HepG2 (cell line): ENCODE data around the gene RNFT2. TPM values are rescaled to one million over a fixed set of nuclear protein-coding genes. Genes with fewer than 3 reads are reported as not detected.
A peak's percentile ranks its signal among the peaks of the same experiment; 100 is the strongest.

Experiments
- CAMTA2 ChIP-seq: sonication (generic); formaldehyde crosslinking; IDR thresholded peaks from 2 replicates; pipeline ENCODE4 v1.4.0; 2020; ENCODE audit warnings: mild to moderate bottlenecking, missing genetic modification reagents, borderline replicate concordance
- FOXA3 ChIP-seq: IDR thresholded peaks from 2 replicates; pipeline ENCODE4 v1.6.1; 2016; ENCODE audit warnings: missing genetic modification reagents, missing compliant biosample characterization
- GLI4 ChIP-seq: sonication (generic); formaldehyde crosslinking; IDR thresholded peaks from 2 replicates; pipeline ENCODE4 v1.5.1; 2020; ENCODE audit warnings: missing genetic modification reagents, mild to moderate bottlenecking, moderate library complexity, borderline replicate concordance
- HMG20A ChIP-seq: IDR thresholded peaks from 2 replicates; pipeline ENCODE4 v1.6.1; 2016; ENCODE audit warnings: borderline replicate concordance
- RELA ChIP-seq: sonication (generic); formaldehyde crosslinking; IDR thresholded peaks from 2 replicates; pipeline ENCODE4 v1.4.0; 2020; ENCODE audit warnings: missing genetic modification reagents
- THYN1 ChIP-seq: sonication (generic); formaldehyde crosslinking; IDR thresholded peaks from 2 replicates; pipeline ENCODE4 v1.8.1; 2023; ENCODE audit warnings: low read depth, mild to moderate bottlenecking, moderate library complexity, missing genetic modification reagents, borderline replicate concordance
- XRCC5 ChIP-seq: fragments of 200-400 bp; formaldehyde crosslinking; optimal IDR thresholded peaks from 2 replicates; pipeline ENCODE3; 2017; ENCODE audit warnings: mild to moderate bottlenecking, low read length
- ZMYM3 ChIP-seq: sonication (generic); formaldehyde crosslinking; IDR thresholded peaks from 2 replicates; pipeline ENCODE4 v1.5.1; 2020; ENCODE audit warnings: mild to moderate bottlenecking, missing genetic modification reagents
- ZNF207 ChIP-seq: fragments of 450-650 bp; IDR thresholded peaks from 2 replicates; pipeline ENCODE4 v1.6.1; 2016; ENCODE audit warnings: antibody characterized with exemption, borderline replicate concordance
- ZNF331 ChIP-seq: sonication (generic); formaldehyde crosslinking; IDR thresholded peaks from 2 replicates; pipeline ENCODE4 v1.4.0; 2020; ENCODE audit warnings: missing genetic modification reagents
- ZNF510 ChIP-seq: sonication (generic); formaldehyde crosslinking; IDR thresholded peaks from 2 replicates; pipeline ENCODE4 v1.4.0; 2020; ENCODE audit warnings: low read depth, mild to moderate bottlenecking, missing genetic modification reagents
- ZNF589 ChIP-seq: sonication (generic); formaldehyde crosslinking; conservative IDR thresholded peaks from 2 replicates; pipeline ENCODE4 v1.8.0; 2022; ENCODE audit warnings: mild to moderate bottlenecking, moderate library complexity, missing genetic modification reagents
- polyA plus RNA-seq, 8 experiments: library from polyadenylated mRNA; depleted of rRNA in 3 of 8; stranded (reverse) in 7 of 8; unstranded in 1 of 8; fragments of >200 nt; fragmentation: Illumina TruSeq in 4 of 8; extraction: Trizol in 4 of 8; gene quantifications; 2 replicates each; pipeline versions ENCODE4 v1.2.1 to v1.2.3, GENCODE V29; 2011 to 2016; ENCODE audit warnings: low read depth in 4 of 8, missing spikeins in 1 of 8, mixed read lengths in 1 of 8; ENCODE audit not compliant: insufficient read depth in 1 of 8
- total RNA-seq, 5 experiments: library from RNA; depleted of rRNA; stranded (reverse); fragments of >200 nt; fragmentation: Illumina TruSeq; extraction: Trizol; gene quantifications; 2 replicates each; pipeline ENCODE4 v1.2.3, GENCODE V29; 2016; ENCODE audit warnings: low read depth in 1 of 5
- TF ChIP-seq, protein P1 (sequence below): sonication (generic); formaldehyde crosslinking; IDR thresholded peaks from 2 replicates; pipeline ENCODE4 v1.4.0; 2020; ENCODE audit warnings: missing genetic modification reagents
- TF ChIP-seq, protein P2 (sequence below): sonication (generic); formaldehyde crosslinking; IDR thresholded peaks from 2 replicates; pipeline ENCODE4 v1.4.0; 2020; ENCODE audit warnings: missing genetic modification reagents, borderline replicate concordance
- TF ChIP-seq, protein P3 (sequence below): IDR thresholded peaks from 2 replicates; pipeline ENCODE4 v1.4.0; 2020; ENCODE audit warnings: mild to moderate bottlenecking, missing genetic modification reagents
- TF ChIP-seq, protein P4 (sequence below): IDR thresholded peaks from 2 replicates; pipeline ENCODE4 v1.6.1; 2018; ENCODE audit warnings: missing genetic modification reagents, mild to moderate bottlenecking, missing compliant biosample characterization
- TF ChIP-seq, protein P5 (sequence below): sonication (generic); formaldehyde crosslinking; IDR thresholded peaks from 2 replicates; pipeline ENCODE4 v1.5.0; 2020; ENCODE audit warnings: missing genetic modification reagents

The RNFT2 gene
- total and polyA plus RNA-seq, 2 of the 13 experiments (the other 11 are each of a cell fraction or from before 2014, with no cell fraction given) = 3.3 to 8.3 TPM

DNA sequence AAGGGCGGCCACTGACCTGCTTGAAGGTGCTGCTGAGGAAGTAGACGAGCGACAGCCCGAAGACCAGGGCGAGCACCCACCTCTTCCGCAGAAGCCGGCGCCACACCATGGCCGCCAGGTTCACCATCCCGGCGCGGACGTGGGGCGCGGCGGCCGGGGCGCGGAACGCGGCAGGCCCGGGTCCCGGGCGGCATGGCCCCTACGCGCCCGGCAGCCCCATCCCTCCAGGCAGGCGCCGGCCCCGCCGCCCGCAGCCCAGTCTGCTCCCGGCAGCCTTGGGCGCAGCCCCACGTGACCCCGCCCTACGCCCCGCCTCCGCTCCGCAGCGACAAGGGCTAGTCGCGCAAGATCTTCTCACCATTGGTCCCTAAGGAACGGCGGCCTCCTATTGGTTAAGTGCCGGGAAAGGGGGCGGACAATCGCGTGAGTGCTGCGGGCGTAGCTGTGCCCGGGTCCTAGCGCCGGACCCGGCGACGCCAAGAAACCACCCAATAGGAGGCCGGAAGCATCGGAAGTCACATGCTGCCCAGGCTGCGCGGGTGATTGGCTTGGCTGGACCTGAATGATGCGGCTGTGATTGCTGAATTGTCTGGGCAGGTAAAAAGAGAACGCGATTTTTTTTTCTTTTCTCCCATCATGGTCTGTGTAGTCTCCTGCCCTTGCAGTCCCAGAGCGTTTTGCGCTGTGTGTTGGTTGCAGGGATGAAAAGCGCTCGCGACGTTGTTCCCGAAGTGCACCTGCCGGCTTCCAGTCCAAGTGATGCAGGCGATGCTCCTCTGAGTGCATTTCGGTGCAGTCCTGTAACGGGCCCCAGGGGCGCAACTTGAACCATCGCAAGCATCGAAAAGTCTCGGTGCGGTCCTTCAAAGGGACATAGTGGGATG is at the start of gene RNFT2, which contains the start of gene SPRING1 (continued):
- TF ChIP-seq, protein P1, sequence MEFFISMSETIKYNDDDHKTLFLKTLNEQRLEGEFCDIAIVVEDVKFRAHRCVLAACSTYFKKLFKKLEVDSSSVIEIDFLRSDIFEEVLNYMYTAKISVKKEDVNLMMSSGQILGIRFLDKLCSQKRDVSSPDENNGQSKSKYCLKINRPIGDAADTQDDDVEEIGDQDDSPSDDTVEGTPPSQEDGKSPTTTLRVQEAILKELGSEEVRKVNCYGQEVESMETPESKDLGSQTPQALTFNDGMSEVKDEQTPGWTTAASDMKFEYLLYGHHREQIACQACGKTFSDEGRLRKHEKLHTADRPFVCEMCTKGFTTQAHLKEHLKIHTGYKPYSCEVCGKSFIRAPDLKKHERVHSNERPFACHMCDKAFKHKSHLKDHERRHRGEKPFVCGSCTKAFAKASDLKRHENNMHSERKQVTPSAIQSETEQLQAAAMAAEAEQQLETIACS (CRISPR knock-in tag) = no peak
- TF ChIP-seq FOXA3 (CRISPR knock-in tag) (peak; percentile 53), XRCC5 (peak; percentile 98), THYN1 (CRISPR knock-in tag) (no peak), ZNF510 (CRISPR knock-in tag) (peak; percentile 87), CAMTA2 (CRISPR knock-in tag) (no peak), ZMYM3 (peak; percentile 54; the same call in 1 of the 2 replicates), ZNF589 (no peak), GLI4 (CRISPR knock-in tag) (no peak), ZNF331 (CRISPR knock-in tag) (peak; percentile 77), HMG20A (CRISPR knock-in tag) (no peak; the same call in 1 of the 2 replicates), ZNF207 (no peak), RELA (CRISPR knock-in tag) (no peak)
- TF ChIP-seq, protein P2, sequence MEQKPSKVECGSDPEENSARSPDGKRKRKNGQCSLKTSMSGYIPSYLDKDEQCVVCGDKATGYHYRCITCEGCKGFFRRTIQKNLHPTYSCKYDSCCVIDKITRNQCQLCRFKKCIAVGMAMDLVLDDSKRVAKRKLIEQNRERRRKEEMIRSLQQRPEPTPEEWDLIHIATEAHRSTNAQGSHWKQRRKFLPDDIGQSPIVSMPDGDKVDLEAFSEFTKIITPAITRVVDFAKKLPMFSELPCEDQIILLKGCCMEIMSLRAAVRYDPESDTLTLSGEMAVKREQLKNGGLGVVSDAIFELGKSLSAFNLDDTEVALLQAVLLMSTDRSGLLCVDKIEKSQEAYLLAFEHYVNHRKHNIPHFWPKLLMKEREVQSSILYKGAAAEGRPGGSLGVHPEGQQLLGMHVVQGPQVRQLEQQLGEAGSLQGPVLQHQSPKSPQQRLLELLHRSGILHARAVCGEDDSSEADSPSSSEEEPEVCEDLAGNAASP = peak; percentile 61; the same call in 1 of the 2 replicates
- TF ChIP-seq, protein P3, sequence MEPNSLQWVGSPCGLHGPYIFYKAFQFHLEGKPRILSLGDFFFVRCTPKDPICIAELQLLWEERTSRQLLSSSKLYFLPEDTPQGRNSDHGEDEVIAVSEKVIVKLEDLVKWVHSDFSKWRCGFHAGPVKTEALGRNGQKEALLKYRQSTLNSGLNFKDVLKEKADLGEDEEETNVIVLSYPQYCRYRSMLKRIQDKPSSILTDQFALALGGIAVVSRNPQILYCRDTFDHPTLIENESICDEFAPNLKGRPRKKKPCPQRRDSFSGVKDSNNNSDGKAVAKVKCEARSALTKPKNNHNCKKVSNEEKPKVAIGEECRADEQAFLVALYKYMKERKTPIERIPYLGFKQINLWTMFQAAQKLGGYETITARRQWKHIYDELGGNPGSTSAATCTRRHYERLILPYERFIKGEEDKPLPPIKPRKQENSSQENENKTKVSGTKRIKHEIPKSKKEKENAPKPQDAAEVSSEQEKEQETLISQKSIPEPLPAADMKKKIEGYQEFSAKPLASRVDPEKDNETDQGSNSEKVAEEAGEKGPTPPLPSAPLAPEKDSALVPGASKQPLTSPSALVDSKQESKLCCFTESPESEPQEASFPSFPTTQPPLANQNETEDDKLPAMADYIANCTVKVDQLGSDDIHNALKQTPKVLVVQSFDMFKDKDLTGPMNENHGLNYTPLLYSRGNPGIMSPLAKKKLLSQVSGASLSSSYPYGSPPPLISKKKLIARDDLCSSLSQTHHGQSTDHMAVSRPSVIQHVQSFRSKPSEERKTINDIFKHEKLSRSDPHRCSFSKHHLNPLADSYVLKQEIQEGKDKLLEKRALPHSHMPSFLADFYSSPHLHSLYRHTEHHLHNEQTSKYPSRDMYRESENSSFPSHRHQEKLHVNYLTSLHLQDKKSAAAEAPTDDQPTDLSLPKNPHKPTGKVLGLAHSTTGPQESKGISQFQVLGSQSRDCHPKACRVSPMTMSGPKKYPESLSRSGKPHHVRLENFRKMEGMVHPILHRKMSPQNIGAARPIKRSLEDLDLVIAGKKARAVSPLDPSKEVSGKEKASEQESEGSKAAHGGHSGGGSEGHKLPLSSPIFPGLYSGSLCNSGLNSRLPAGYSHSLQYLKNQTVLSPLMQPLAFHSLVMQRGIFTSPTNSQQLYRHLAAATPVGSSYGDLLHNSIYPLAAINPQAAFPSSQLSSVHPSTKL (CRISPR knock-in tag) = peak; percentile 60; the same call in 1 of the 2 replicates
- TF ChIP-seq, protein P4, sequence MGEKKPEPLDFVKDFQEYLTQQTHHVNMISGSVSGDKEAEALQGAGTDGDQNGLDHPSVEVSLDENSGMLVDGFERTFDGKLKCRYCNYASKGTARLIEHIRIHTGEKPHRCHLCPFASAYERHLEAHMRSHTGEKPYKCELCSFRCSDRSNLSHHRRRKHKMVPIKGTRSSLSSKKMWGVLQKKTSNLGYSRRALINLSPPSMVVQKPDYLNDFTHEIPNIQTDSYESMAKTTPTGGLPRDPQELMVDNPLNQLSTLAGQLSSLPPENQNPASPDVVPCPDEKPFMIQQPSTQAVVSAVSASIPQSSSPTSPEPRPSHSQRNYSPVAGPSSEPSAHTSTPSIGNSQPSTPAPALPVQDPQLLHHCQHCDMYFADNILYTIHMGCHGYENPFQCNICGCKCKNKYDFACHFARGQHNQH = peak; percentile 82; the same call in 1 of the 2 replicates
- TF ChIP-seq, protein P5, sequence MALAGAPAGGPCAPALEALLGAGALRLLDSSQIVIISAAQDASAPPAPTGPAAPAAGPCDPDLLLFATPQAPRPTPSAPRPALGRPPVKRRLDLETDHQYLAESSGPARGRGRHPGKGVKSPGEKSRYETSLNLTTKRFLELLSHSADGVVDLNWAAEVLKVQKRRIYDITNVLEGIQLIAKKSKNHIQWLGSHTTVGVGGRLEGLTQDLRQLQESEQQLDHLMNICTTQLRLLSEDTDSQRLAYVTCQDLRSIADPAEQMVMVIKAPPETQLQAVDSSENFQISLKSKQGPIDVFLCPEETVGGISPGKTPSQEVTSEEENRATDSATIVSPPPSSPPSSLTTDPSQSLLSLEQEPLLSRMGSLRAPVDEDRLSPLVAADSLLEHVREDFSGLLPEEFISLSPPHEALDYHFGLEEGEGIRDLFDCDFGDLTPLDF (CRISPR knock-in tag) = no peak
